ENCODE measurements around the gene DNASE1L3.

The DNASE1L3 gene

GRCh38 chr3:58158442-58159153 lies 52.2 kb downstream of the DNASE1L3 start:
- no peak for TF ChIP-seq CTCF (IDR thresholded peaks at IDR 0.05; ENCODE audit: insufficient read depth, low read length, missing control alignments)
- DNase-seq (ENCODE audit: low read depth, low spot score): no peak
- POLR2A ChIA-PET: no interaction called here
- no peak overlapping the region for H3K4me3 ChIP-seq (ENCODE audit: low read depth, low read length)
- CTCF ChIA-PET: interaction anchor here (1.1 to 3.0 kb wide), 7 partner anchors 9 to 198 kb away, joined by 3 to 25 read pairs (median 5); partner anchors contain the start of genes HTD2 and RPP14

GRCh38 chr3:58157700-58158099 lies 53.1 kb downstream of the DNASE1L3 start:
- ChIA-PET CTCF (interaction anchor here (1.3 to 3.0 kb wide), 6 partner anchors 10 to 197 kb away, joined by 3 to 25 read pairs (median 5); no protein-coding TSS in a partner anchor), POLR2A (no interaction called here)

DNA sequence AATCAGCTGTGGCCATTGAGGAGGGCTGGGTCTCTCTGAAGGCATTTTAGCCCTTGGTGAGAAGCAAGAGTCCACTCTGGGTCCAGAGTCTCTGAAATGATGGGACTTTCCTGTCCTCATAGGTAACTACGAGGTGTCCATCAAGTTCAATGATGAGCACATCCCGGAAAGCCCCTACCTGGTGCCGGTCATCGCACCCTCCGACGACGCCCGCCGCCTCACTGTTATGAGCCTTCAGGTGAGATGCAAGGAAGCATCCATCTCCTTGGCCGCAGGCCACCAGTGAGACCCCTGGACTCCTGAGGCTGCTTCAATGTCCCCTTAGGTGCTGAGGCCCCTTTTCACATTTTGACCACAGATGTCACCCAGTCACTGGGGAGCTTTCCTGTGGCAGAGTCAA lies 54.9 kb downstream of the DNASE1L3 start:
- H3K4me3 ChIP-seq (ENCODE audit: low read depth, low read length): no peak overlapping the region
- ChIA-PET CTCF (interaction anchor here (0.9 kb wide), 1 partner anchor 9 kb away, joined by 4 read pairs; no protein-coding TSS in a partner anchor), POLR2A (no interaction called here)
- no peak for TF ChIP-seq CTCF (IDR thresholded peaks at IDR 0.05; ENCODE audit: insufficient read depth, low read length, missing control alignments)
- no peak for DNase-seq (ENCODE audit: low read depth, low spot score)

More at GRCh38 chr3:58157700-58158099, 53.1 kb downstream of the DNASE1L3 start:
- TF ChIP-seq CTCF (IDR thresholded peaks at IDR 0.05; ENCODE audit: insufficient read depth, low read length, missing control alignments): no peak
- no peak overlapping the region for H3K4me3 ChIP-seq (ENCODE audit: low read depth, low read length)
- DNase-seq (ENCODE audit: low read depth, low spot score): no peak

GRCh38 chr3:58154626-58155449 lies 55.9 kb downstream of the DNASE1L3 start:
- CTCF ChIA-PET: interaction anchor here (1.0 kb wide), 1 partner anchor 23 kb away, joined by 3 read pairs; no protein-coding TSS in a partner anchor
- POLR2A ChIA-PET: no interaction called here
- H3K4me3 ChIP-seq (ENCODE audit: low read depth, low read length): no peak overlapping the region
- no peak for TF ChIP-seq CTCF (IDR thresholded peaks at IDR 0.05; ENCODE audit: insufficient read depth, low read length, missing control alignments)
- DNase-seq (ENCODE audit: low read depth, low spot score): no peak

- no peak overlapping the region for H3K4me3 ChIP-seq (ENCODE audit: low read depth, low read length)
- ChIA-PET POLR2A (no interaction called here), CTCF (no interaction called here)
- no peak for TF ChIP-seq CTCF (IDR thresholded peaks at IDR 0.05; ENCODE audit: insufficient read depth, low read length, missing control alignments)
- no peak for DNase-seq (ENCODE audit: low read depth, low spot score)
Measured at GRCh38 chr3:58153371-58153770, 57.4 kb downstream of the DNASE1L3 start.

All from AG04449 (cell line).